ENCODE measurements around the gene ITPR2.

GRCh38 chr12:26499979-26500640 is 332.9 kb downstream of the ITPR2 start:
- TF ChIP-seq ZNF362 (CRISPR knock-in tag; IDR thresholded peaks at IDR 0.05; ENCODE audit: borderline replicate concordance) (no peak), CTCF (CRISPR knock-in tag; IDR thresholded peaks at IDR 0.05) (no peak), ZFP41 (CRISPR knock-in tag; IDR thresholded peaks at IDR 0.05; ENCODE audit: borderline replicate concordance) (no peak), POLR2AphosphoS5 (IDR thresholded peaks at IDR 0.05; ENCODE audit: low read depth, low read length) (no peak), MAX (IDR thresholded peaks at IDR 0.05) (no peak), YY1 (IDR thresholded peaks at IDR 0.05; ENCODE audit: insufficient read depth, insufficient replicate concordance, low read depth, low read length) (no peak), DR1 (CRISPR knock-in tag; IDR thresholded peaks at IDR 0.05) (no peak), GABPB1 (CRISPR knock-in tag; IDR thresholded peaks at IDR 0.05) (no peak)
- TF ChIP-seq, protein P1, sequence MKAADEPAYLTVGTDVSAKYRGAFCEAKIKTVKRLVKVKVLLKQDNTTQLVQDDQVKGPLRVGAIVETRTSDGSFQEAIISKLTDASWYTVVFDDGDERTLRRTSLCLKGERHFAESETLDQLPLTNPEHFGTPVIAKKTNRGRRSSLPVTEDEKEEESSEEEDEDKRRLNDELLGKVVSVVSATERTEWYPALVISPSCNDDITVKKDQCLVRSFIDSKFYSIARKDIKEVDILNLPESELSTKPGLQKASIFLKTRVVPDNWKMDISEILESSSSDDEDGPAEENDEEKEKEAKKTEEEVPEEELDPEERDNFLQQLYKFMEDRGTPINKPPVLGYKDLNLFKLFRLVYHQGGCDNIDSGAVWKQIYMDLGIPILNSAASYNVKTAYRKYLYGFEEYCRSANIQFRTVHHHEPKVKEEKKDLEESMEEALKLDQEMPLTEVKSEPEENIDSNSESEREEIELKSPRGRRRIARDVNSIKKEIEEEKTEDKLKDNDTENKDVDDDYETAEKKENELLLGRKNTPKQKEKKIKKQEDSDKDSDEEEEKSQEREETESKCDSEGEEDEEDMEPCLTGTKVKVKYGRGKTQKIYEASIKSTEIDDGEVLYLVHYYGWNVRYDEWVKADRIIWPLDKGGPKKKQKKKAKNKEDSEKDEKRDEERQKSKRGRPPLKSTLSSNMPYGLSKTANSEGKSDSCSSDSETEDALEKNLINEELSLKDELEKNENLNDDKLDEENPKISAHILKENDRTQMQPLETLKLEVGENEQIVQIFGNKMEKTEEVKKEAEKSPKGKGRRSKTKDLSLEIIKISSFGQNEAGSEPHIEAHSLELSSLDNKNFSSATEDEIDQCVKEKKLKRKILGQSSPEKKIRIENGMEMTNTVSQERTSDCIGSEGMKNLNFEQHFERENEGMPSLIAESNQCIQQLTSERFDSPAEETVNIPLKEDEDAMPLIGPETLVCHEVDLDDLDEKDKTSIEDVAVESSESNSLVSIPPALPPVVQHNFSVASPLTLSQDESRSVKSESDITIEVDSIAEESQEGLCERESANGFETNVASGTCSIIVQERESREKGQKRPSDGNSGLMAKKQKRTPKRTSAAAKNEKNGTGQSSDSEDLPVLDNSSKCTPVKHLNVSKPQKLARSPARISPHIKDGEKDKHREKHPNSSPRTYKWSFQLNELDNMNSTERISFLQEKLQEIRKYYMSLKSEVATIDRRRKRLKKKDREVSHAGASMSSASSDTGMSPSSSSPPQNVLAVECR (CRISPR knock-in tag; IDR thresholded peaks at IDR 0.05; ENCODE audit: borderline replicate concordance) = no peak
